Activated T-cell treated with anti-CD3 and anti-CD28 coated beads for 4 hours (primary cell): ENCODE data around the gene PTPRN2.
"Not testable (repeated sequence)": the region's sequence is repeated elsewhere in the genome, so short reads cannot be mapped to it uniquely, and the experiment has no call there.

Experiments
- DNase-seq: peaks from one replicate; pipeline ENCODE4 v3.0.0-alpha.2; 2020

PTPRN2 gene

GRCh38 chr7:158377800-158378623, 209.6 kb downstream of the PTPRN2 start:
- no peak for DNase-seq

GRCh38 chr7:158376839-158377186, 210.8 kb downstream of the PTPRN2 start:
- not testable (repeated sequence) for DNase-seq

- not testable (repeated sequence) for DNase-seq
These were observed 211.3 kb downstream of the PTPRN2 start for GRCh38 chr7:158376146-158376838.

GRCh38 chr7:158375034-158375433, 212.6 kb downstream of the PTPRN2 start:
- DNase-seq, result no peak

DNA sequence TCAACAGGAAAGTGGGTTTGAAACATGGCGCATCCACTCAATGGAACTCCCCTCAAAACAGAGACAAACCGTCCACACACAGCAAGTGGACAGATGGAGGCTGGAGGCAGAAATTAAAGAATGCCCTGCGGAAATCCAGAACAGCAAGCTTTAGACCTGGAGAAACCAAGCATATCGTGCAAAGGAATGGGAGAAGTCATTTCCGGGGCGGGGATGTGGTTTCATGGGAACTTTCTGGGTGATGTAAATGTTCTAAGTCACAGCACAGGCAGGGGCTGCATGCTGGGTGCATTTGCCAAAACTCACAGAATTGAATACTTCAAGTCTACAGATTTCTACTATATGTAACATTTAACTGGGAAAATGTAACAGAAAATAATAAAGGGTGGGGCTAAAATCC, 213.0 kb downstream of the PTPRN2 start:
- no peak for DNase-seq

DNA sequence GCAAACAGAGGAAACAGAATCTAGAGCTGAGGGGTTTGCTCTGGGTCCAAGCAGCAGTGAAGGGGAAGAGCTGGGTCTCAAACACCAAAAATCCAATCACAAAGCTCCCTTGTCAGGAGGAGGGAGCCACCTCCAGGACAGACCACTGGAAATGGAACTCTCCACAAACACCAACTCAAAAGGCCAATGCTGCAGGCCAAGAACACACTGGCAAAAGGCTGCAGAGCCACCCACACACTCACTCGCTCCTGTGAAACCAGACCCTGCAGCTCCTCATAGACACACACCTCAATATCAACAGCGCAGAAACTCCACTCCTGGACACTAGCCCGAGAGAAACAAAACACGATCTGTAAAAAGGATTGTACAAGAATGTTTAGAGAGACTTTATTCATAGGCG, 213.5 kb downstream of the PTPRN2 start:
- DNase-seq, result no peak

- no peak for DNase-seq
These were observed 214.0 kb downstream of the PTPRN2 start for GRCh38 chr7:158373476-158374133.

DNA sequence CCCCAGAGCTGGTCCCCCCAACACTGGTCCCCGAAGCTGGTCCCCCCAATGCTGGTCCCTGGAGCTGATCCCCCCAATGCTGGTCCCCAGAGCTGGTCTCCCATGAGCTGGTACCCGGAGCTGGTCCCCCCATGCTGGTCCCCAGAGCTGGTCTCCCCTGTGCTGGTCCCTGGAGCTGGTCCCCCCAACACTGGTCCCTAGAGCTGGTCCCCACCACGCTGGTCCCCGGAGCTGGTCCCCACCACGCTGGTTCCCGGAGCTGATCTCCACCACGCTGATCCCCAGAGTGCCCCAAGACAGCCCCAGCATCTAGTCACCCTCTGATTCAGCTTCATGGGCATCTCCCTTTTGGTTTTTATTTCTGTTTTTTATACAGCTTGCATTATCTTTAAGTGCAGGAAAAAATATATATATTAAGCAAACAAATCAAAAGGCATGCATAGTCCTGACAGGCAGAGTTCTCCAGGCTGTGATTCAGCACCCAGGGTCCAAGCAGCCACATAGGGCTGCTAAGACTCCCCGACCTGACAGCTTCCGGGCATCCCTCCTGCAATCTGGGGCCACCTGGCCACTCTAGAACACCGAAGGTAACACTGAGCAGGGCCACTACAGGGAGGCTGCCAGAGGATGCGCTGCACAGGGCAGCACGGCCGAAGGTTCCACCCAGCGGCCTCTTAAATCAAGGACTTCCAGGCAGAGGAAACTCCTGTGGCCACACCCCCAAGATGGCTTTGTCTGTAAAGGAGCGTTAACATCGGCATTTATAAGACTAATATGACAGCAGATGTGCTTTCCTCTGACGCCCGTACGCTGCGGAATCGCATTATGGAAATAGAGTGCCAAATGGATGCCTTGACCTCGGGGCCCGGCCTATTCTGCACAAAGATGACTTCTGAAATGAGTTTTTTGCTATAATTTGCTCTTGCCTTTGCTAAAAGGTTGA, 215.0 kb downstream of the PTPRN2 start:
- DNase-seq, result no peak

GRCh38 chr7:158371856-158372255, 215.8 kb downstream of the PTPRN2 start:
- no peak for DNase-seq

DNA sequence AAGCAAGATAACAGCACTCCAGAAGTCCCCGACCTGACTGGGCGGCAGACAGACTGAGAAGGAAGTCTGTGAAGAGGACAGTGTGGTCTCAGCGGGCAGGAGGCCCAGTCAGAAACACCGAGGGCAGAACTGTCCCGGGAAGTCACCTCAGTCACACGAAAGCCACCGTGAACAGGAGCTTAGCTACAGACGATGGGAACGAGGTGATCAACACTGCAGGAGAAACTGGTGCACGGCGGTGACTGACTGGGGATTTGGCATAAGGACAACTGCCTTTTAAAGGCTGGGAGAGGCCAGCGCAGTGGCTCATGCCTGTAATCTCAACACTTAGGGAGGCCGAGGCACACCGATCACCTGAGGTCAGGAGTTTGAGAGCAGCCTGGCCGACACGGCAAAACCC, 217.8 kb downstream of the PTPRN2 start:
- DNase-seq, result no peak

DNA sequence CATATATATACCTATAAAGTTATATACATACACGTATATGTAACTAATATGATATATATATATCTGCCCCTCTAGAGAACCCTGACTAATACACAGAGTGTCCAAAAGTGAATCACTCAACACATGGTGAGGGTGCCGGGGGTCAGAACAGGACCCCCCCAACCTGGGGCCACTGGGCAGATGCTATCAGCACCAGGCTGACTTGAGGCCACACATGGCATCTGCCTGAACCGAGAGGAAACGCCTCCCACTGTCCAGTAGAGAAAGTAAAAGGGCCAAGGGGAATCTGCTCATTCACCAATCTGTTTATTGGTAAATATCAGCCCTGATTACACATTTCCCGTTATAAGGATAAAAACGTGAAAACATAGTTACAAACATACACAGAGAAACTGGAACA, 218.3 kb downstream of the PTPRN2 start:
- DNase-seq, result no peak

DNA sequence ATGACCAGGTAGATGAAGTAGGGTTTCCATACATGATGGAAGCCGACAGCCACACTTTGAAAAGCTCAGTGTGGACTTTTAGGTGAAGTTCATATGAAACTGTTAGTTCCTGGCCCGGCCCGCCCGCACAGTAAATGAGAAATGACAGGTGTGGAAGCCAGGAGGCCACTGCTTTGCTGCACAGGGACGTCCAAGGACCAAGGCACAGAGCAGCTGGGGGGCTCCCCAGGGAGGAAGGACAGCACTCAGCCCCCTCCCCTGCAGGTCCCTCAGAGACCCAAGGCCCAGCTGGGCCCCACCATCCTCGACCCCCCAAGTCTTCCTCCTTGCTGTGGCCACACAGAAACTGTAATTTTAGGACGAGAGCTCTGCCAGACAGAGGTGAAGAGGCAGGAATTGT, 219.2 kb downstream of the PTPRN2 start:
- DNase-seq, result no peak

DNA sequence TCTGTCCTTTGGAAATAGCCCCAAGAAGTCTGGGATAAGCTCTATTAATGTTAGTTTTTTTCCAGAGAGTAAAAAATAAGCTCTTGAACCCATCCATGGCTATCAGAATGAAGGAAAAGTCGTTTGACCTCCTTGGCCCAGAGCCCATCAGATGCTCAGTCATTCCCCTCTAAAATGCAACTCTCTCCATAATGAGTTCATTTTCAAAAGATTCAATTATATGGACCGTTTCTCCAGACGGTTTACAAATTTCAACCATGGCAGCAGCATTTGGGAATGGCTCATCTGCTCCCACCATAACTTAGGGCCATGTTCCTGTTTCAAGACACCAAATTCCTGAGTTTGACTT, 220.0 kb downstream of the PTPRN2 start:
- no peak for DNase-seq

DNA sequence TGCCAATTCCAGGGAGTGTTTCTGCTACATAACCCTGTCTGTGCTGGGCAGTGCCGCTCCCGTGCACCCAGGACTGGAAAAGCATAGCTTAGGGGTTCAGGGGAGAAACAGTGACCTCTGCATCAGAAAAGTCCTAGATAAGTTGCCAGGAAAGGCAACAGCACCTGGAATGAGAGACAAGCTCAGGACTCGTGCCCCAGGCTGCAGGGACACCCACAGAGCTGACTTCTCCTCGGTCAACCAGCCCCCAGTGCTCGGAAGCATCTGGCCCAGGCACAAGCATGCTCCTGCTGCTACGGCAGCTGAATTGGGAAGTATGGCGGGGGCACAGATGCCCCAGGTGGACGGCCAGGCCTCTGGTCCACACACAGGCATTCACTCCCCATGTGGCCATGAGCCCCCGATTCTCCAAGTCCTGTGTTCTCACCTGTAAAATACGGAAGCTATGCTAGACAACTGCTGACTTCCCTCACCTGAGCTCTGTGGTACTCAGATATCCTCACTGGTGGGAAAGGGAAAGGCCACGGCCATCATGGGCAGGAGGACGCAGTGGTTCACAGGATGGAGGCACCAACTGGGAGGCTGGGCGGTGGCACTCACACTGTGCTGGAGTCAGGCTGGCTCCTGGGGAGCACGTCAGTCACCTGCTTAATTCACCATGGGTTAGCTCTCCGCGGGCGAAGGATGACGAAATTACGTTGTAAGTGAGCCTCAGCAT, 220.5 kb downstream of the PTPRN2 start:
- no peak for DNase-seq

- no peak for DNase-seq
These were observed 221.3 kb downstream of the PTPRN2 start for GRCh38 chr7:158366346-158366745.

GRCh38 chr7:158365267-158365666, 222.4 kb downstream of the PTPRN2 start:
- DNase-seq, result no peak

DNA sequence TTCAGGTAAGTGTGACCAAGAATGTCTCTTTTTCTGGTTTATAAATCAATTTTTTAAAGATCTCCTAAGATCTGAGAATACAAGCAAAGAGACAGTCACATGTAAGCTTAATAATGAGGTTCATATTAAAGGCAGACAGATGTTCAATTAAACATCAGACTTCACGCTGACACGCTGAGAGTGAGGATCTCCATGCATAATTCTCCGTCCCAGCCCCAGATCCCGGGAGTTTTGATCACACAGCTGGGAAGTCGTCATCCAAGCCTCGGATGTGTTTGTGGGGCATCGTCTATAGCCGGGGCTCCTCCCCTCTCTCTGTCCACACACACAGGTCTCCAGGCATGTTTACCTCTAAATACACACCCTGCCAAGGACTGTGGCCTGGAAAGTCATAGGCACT, 223.2 kb downstream of the PTPRN2 start:
- no peak for DNase-seq

DNA sequence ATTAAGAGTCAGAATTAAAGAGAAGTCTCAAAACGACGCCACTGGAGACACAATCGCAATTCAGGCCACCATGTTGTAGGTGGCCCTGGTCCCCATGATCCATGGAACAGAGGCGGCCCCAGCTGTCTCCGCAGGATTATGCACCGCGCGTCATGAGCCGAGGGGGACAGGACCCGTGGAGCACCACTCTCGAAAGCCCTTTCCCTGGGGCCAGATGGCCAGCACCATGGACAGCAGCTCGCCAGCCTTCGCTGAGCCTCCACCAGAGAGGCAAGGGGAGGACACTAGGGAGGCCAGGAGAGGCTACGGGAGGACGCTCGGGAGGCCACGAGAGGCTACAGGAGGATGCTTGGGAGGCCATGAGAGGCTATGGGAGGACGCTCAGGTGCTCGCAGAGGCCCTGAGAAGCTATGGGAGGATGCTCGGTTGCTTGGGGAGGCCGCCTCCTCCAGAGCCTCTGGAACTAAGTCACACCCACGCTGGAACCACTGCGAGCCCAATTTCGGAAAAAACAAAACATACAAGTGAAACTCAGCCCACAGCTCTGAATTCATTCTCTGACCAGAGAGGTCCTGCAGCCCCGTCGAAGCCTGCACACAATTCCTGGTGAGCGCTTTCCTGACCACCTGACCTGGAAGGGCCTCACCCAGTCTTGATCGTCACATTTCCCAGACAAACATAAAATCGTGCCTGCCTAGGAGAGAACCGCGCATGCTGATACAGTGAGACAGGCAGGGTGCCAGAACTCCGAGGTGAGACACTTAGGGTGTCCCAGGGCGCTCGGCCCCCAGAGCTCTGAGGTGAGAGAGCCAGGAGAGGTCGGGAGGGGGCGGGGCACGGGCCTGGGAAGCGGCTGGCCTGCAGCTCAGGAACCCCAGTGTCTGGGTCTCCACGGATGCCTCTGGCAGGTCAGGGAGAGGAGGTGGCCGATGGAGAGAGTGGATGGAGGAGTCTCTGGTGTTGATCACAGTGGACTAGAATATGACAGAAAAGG, 224.4 kb downstream of the PTPRN2 start:
- DNase-seq, result no peak

- DNase-seq, result no peak
These were observed 225.6 kb downstream of the PTPRN2 start for GRCh38 chr7:158362001-158362400.

DNA sequence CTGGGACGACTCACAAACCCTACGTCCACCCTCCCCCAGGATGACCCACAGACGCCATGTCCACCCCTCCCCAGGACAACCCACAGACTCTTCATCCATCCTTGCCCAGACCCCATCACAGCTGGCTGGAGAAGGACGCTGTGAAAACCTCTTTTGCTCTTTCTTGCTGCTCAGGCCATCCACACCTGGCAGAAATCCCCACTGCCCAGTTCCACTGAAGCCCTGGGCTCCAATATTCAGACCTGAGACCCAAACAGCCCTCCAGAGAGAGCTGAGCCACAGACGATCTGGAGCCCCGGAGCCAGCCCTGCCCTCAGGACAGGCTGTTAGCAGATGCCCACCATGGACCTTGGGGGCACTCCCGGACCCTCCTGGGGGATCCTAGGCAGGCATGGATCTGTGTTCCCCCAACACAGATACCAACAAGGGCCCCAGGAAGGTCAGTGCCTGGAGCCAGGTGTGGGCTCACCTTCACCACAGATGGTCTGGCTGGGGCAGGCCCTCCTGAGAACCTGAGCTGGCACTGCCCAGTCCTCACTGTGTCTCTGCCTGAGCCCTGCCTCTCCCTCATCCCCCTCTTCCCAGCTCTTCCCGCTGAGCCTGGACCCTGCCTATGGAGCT, 226.2 kb downstream of the PTPRN2 start:
- no peak for DNase-seq
